Muscle of back (tissue), 10 donors: ENCODE results near the gene FLNC. TPM values are rescaled to one million over a fixed set of nuclear protein-coding genes. Genes with fewer than 3 reads are reported as not detected.

ENCODE experiments used
- polyA plus RNA-seq, 10 donors: library from polyadenylated mRNA; unstranded; fragments of 120-200 nt; gene quantifications; one replicate each; pipeline ENCODE4 v1.2.1, GENCODE V29; 2013; ENCODE audit not compliant: insufficient read length in 10 of 10

Gene FLNC
- polyA plus RNA-seq, 10 donors: 328 to 647 (median 563) TPM

Other genes with a start within 250 kb of the FLNC start
- 1 to 10 TPM in 7 of 10 donors, under 1 TPM in 3; 0.36 to 3.2 (median 1.1) TPM for gene GARIN1A, start 158.1 kb upstream of the FLNC start, polyA plus RNA-seq
- gene CALU, start 91.0 kb upstream of the FLNC start, polyA plus RNA-seq: 100 to 1,000 TPM; 256 to 330 (median 285) TPM
- gene OPN1SW, start 54.6 kb upstream of the FLNC start, polyA plus RNA-seq: 1 to 10 TPM; 1.7 to 4.2 (median 2.3) TPM
- gene CCDC136, start 38.4 kb upstream of the FLNC start, polyA plus RNA-seq: 10 to 100 TPM; 12.6 to 30.1 (median 19.4) TPM
- 100 to 1,000 TPM in 7 of 10 donors, 10 to 100 TPM in 3; 89.2 to 144 (median 112) TPM for gene ATP6V1F, start 32.5 kb downstream of the FLNC start, polyA plus RNA-seq
- 1 to 10 TPM in 6 of 10 donors, under 1 TPM in 4; 0.48 to 1.8 (median 1.3) TPM for gene KCP, start 80.3 kb downstream of the FLNC start, polyA plus RNA-seq
- 1 to 10 TPM; 1.5 to 3.3 (median 2.3) TPM for gene IRF5, start 107.5 kb downstream of the FLNC start, polyA plus RNA-seq
- gene TNPO3, start 224.7 kb downstream of the FLNC start, polyA plus RNA-seq: 10 to 100 TPM; 26.1 to 34.7 (median 29.1) TPM